ENCODE data around the gene RNF121.

- TF ChIP-seq, protein P1, sequence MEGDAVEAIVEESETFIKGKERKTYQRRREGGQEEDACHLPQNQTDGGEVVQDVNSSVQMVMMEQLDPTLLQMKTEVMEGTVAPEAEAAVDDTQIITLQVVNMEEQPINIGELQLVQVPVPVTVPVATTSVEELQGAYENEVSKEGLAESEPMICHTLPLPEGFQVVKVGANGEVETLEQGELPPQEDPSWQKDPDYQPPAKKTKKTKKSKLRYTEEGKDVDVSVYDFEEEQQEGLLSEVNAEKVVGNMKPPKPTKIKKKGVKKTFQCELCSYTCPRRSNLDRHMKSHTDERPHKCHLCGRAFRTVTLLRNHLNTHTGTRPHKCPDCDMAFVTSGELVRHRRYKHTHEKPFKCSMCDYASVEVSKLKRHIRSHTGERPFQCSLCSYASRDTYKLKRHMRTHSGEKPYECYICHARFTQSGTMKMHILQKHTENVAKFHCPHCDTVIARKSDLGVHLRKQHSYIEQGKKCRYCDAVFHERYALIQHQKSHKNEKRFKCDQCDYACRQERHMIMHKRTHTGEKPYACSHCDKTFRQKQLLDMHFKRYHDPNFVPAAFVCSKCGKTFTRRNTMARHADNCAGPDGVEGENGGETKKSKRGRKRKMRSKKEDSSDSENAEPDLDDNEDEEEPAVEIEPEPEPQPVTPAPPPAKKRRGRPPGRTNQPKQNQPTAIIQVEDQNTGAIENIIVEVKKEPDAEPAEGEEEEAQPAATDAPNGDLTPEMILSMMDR (IDR thresholded peaks at IDR 0.05): no peak
- no peak for TF ChIP-seq EP300 (IDR thresholded peaks at IDR 0.05)
Observed at GRCh38 chr11:72018171-72018570, 89.3 kb downstream of the RNF121 start.

Measured in esophagus muscularis mucosa (tissue), 3 donors.